Mesenchymal stem cell (in vitro differentiated cells and primary cell): Measurements from ENCODE around the gene RTP5.
"Not testable (repeated sequence)": the region's sequence is repeated elsewhere in the genome, so short reads cannot be mapped to it uniquely, and the experiment has no call there.

Experiments used
- DNase-seq: peaks from one replicate; pipeline ENCODE4 v3.0.0-alpha.2; 2013
- H2AFZ ChIP-seq: one replicate; pipeline ENCODE4 v1.6.1; 2013; ENCODE audit warnings: low read depth, mild to moderate bottlenecking, control low read depth, inconsistent platforms, low read length, moderate library complexity
- H2AK5ac ChIP-seq: 2 replicates; pipeline ENCODE4 v1.6.1; 2013; ENCODE audit warnings: low read length, moderate library complexity, mild to moderate bottlenecking, inconsistent platforms; ENCODE audit not compliant: severe bottlenecking
- H2BK120ac ChIP-seq: one replicate; pipeline ENCODE4 v1.6.1; 2013; ENCODE audit warnings: low read depth, mild to moderate bottlenecking, inconsistent platforms, low read length, moderate library complexity
- H2BK12ac ChIP-seq, 2 experiments: one replicate each; pipeline ENCODE4 v1.6.1; 2013; ENCODE audit warnings: inconsistent platforms in 2 of 2, low read length in 2 of 2, mild to moderate bottlenecking in 2 of 2, moderate library complexity in 2 of 2, control low read depth in 1 of 2
- H2BK15ac ChIP-seq: one replicate; pipeline ENCODE4 v1.6.1; 2013; ENCODE audit warnings: mild to moderate bottlenecking, low read depth, inconsistent platforms; ENCODE audit not compliant: poor library complexity, severe bottlenecking
- H2BK5ac ChIP-seq: 2 replicates; pipeline ENCODE4 v1.6.1; 2013; ENCODE audit warnings: low read depth, mild to moderate bottlenecking, low read length, control low read depth, inconsistent platforms; ENCODE audit not compliant: poor library complexity, severe bottlenecking
- H3K14ac ChIP-seq, 2 experiments: one replicate each; pipeline ENCODE4 v1.6.1; 2013; ENCODE audit warnings: inconsistent platforms in 2 of 2, low read length in 2 of 2, control low read depth in 1 of 2, mild to moderate bottlenecking in 1 of 2, moderate library complexity in 1 of 2
- H3K18ac ChIP-seq, 2 experiments: one replicate each; pipeline ENCODE4 v1.6.1; 2013; ENCODE audit warnings: inconsistent platforms in 2 of 2, low read length in 2 of 2, control low read depth in 1 of 2, low read depth in 1 of 2, mild to moderate bottlenecking in 1 of 2
- H3K23ac ChIP-seq, 2 experiments: one replicate each; pipeline ENCODE4 v1.6.1; 2013; ENCODE audit warnings: inconsistent platforms in 2 of 2, low read length in 2 of 2, mild to moderate bottlenecking in 2 of 2, moderate library complexity in 2 of 2, control low read depth in 1 of 2
- H3K27ac ChIP-seq: 2 replicates; pipeline ENCODE4 v1.5.1; 2013; ENCODE audit warnings: mild to moderate bottlenecking, moderate library complexity, low read length, control low read depth, inconsistent platforms; ENCODE audit not compliant: poor library complexity, severe bottlenecking
- H3K27me3 ChIP-seq, 2 experiments: 2 replicates each; pipeline versions ENCODE4 v1.6.1 to v1.7.0; 2013; ENCODE audit warnings: low read length in 2 of 2, mild to moderate bottlenecking in 2 of 2, moderate library complexity in 2 of 2, control low read depth in 1 of 2, inconsistent platforms in 1 of 2; ENCODE audit not compliant: control insufficient read depth in 1 of 2, insufficient read depth in 1 of 2
- H3K36me3 ChIP-seq, 2 experiments: 2 replicates each; pipeline versions ENCODE4 v1.6.1 to v1.7.0; 2013; ENCODE audit warnings: low read length in 2 of 2, control low read depth in 1 of 2, inconsistent platforms in 1 of 2, low read depth in 1 of 2, mild to moderate bottlenecking in 1 of 2; ENCODE audit not compliant: insufficient read depth in 2 of 2, control insufficient read depth in 1 of 2
- H3K4ac ChIP-seq, 2 experiments: one replicate each; pipeline ENCODE4 v1.6.1; 2013; ENCODE audit warnings: inconsistent platforms in 2 of 2, low read length in 2 of 2, mild to moderate bottlenecking in 2 of 2, moderate library complexity in 2 of 2, control low read depth in 1 of 2, low read depth in 1 of 2
- H3K4me1 ChIP-seq: 2 replicates; pipeline ENCODE4 v1.6.1; 2013; ENCODE audit warnings: low read depth, low read length, control low read depth; ENCODE audit not compliant: control insufficient read depth, insufficient read depth
- H3K4me2 ChIP-seq: 2 replicates; pipeline ENCODE4 v1.6.1; 2013; ENCODE audit warnings: low read length, mild to moderate bottlenecking, inconsistent platforms; ENCODE audit not compliant: poor library complexity, severe bottlenecking
- H3K4me3 ChIP-seq, 2 experiments: 2 replicates each; pipeline versions ENCODE4 v1.5.1 to v1.7.0; 2013; ENCODE audit warnings: low read length in 2 of 2, mild to moderate bottlenecking in 2 of 2, control low read depth in 1 of 2, low read depth in 1 of 2; ENCODE audit not compliant: insufficient read depth in 1 of 2
- H3K79me1 ChIP-seq: replicated peaks from 2 replicates; pipeline ENCODE4 v1.6.1; 2013; ENCODE audit warnings: mild to moderate bottlenecking, control low read depth, low read length, inconsistent platforms; ENCODE audit not compliant: poor library complexity, severe bottlenecking
- H3K9ac ChIP-seq: 2 replicates; pipeline ENCODE4 v1.7.0; 2013; ENCODE audit warnings: mild to moderate bottlenecking, low read length, moderate library complexity
- H3K9me3 ChIP-seq: 2 replicates; pipeline ENCODE4 v1.7.0; 2013; ENCODE audit warnings: mild to moderate bottlenecking, low read length; ENCODE audit not compliant: control insufficient read depth
- H4K8ac ChIP-seq: one replicate; pipeline ENCODE4 v1.6.1; 2013; ENCODE audit warnings: inconsistent platforms, mild to moderate bottlenecking, low read length, moderate library complexity
- H4K91ac ChIP-seq: one replicate; pipeline ENCODE4 v1.6.1; 2013; ENCODE audit warnings: mild to moderate bottlenecking, low read length, inconsistent platforms
- WGBS: methylation state at CpG from one replicate; pipeline ENCODE4 v1.1.7; 2013; ENCODE audit warnings: mixed read lengths; 5-methylcytosine and 5-hydroxymethylcytosine counted together

Gene RTP5

GRCh38 chr2:241833101-241833663, 36.3 kb upstream of the RTP5 start:
- H3K4me1 ChIP-seq: no peaks in the 10 kb centered on the region
- no peak overlapping the region for H2BK15ac ChIP-seq
- no peaks in the 10 kb centered on the region for H3K36me3 ChIP-seq
- no peak overlapping the region for H2BK12ac ChIP-seq
- no peak for DNase-seq
- H2BK5ac ChIP-seq: no peak overlapping the region
- no peaks in the 10 kb centered on the region for H3K79me1 ChIP-seq
- H3K4me2 ChIP-seq: no peak overlapping the region
- H3K4me3 ChIP-seq: no peak overlapping the region
- no peak overlapping the region for H2BK120ac ChIP-seq
- no peak overlapping the region for H2AFZ ChIP-seq
- H4K91ac ChIP-seq: no peak overlapping the region
- WGBS: 82% methylated on average over 9 of the region's 13 CpGs
- H3K14ac ChIP-seq: no peak overlapping the region
- H3K27ac ChIP-seq: no peak overlapping the region
- H3K18ac ChIP-seq: no peak overlapping the region
- H3K9me3 ChIP-seq: peaks cover 10% of the 10 kb centered on the region
- no peak overlapping the region for H3K4ac ChIP-seq
- H2AK5ac ChIP-seq: no peak overlapping the region
- peaks cover 11 to 45% of the 10 kb centered on the region in 2 experiments for H3K27me3 ChIP-seq
- no peak overlapping the region for H3K9ac ChIP-seq
- H3K23ac ChIP-seq: no peak overlapping the region
- no peak overlapping the region for H4K8ac ChIP-seq

GRCh38 chr2:241833756-241834526, 35.6 kb upstream of the RTP5 start:
- H2AK5ac ChIP-seq, H3K4me2 ChIP-seq, H4K8ac ChIP-seq, H2BK12ac ChIP-seq, H3K18ac ChIP-seq, H3K36me3 ChIP-seq, H2BK5ac ChIP-seq, H3K23ac ChIP-seq, H3K14ac ChIP-seq, H3K79me1 ChIP-seq, DNase-seq, H3K9ac ChIP-seq, H2AFZ ChIP-seq, H3K4ac ChIP-seq, H2BK15ac ChIP-seq, H3K27ac ChIP-seq, H3K4me1 ChIP-seq, H2BK120ac ChIP-seq, H3K4me3 ChIP-seq, H4K91ac ChIP-seq: not testable (repeated sequence)
- peaks cover 11 to 52% of the 10 kb centered on the region in 2 experiments for H3K27me3 ChIP-seq
- WGBS: 91% methylated on average over 27 of the region's 28 CpGs
- H3K9me3 ChIP-seq: peaks cover 10% of the 10 kb centered on the region

GRCh38 chr2:241834527-241835210, 34.9 kb upstream of the RTP5 start:
- no peak overlapping the region for H4K8ac ChIP-seq
- no peak overlapping the region for H3K14ac ChIP-seq
- no peak overlapping the region for H3K9ac ChIP-seq
- no peaks in the 10 kb centered on the region for H3K79me1 ChIP-seq
- no peak overlapping the region for H3K4ac ChIP-seq
- no peak overlapping the region for H3K18ac ChIP-seq
- no peak overlapping the region for H4K91ac ChIP-seq
- H2BK120ac ChIP-seq: no peak overlapping the region
- no peak overlapping the region for H3K23ac ChIP-seq
- H3K4me2 ChIP-seq: no peak overlapping the region
- peaks cover 11 to 56% of the 10 kb centered on the region in 2 experiments for H3K27me3 ChIP-seq
- no peak for DNase-seq
- H3K4me1 ChIP-seq: no peaks in the 10 kb centered on the region
- H3K36me3 ChIP-seq: no peaks in the 10 kb centered on the region
- H2BK12ac ChIP-seq: no peak overlapping the region
- no peak overlapping the region for H2AFZ ChIP-seq
- no peak overlapping the region for H2BK5ac ChIP-seq
- no peak overlapping the region for H2AK5ac ChIP-seq
- WGBS: 90% methylated on average over 10 of the region's 10 CpGs
- no peak overlapping the region for H3K27ac ChIP-seq
- no peak overlapping the region for H2BK15ac ChIP-seq
- H3K4me3 ChIP-seq: no peak overlapping the region
- peaks cover 10% of the 10 kb centered on the region for H3K9me3 ChIP-seq

- H3K4me1 ChIP-seq: no peaks in the 10 kb centered on the region
- H2BK5ac ChIP-seq: no peak overlapping the region
- H2AK5ac ChIP-seq: no peak overlapping the region
- no peak overlapping the region for H2BK120ac ChIP-seq
- no peak overlapping the region for H3K18ac ChIP-seq
- WGBS: 83% methylated on average over 4 of the region's 4 CpGs
- no peak overlapping the region for H2AFZ ChIP-seq
- H3K36me3 ChIP-seq: no peaks in the 10 kb centered on the region
- H3K9me3 ChIP-seq: peaks cover 10% of the 10 kb centered on the region
- H4K91ac ChIP-seq: no peak overlapping the region
- H2BK15ac ChIP-seq: no peak overlapping the region
- H3K4me2 ChIP-seq: no peak overlapping the region
- no peak overlapping the region for H3K4me3 ChIP-seq
- no peak overlapping the region for H4K8ac ChIP-seq
- no peak overlapping the region for H3K23ac ChIP-seq
- no peaks in the 10 kb centered on the region for H3K79me1 ChIP-seq
- no peak overlapping the region for H2BK12ac ChIP-seq
- no peak overlapping the region for H3K9ac ChIP-seq
- peaks cover 11 to 60% of the 10 kb centered on the region in 2 experiments for H3K27me3 ChIP-seq
- H3K27ac ChIP-seq: no peak overlapping the region
- DNase-seq: no peak
- no peak overlapping the region for H3K14ac ChIP-seq
- H3K4ac ChIP-seq: no peak overlapping the region
Measured at GRCh38 chr2:241835611-241836010, 33.9 kb upstream of the RTP5 start.
